ENCODE measurements around the gene ABHD5. TPM values are rescaled to one million over a fixed set of nuclear protein-coding genes. Genes with fewer than 3 reads are reported as not detected.

ABHD5 gene
- polyA plus RNA-seq, 1 of the 3 experiments (the other 2 are of a cell fraction) = 10.4 TPM

DNA sequence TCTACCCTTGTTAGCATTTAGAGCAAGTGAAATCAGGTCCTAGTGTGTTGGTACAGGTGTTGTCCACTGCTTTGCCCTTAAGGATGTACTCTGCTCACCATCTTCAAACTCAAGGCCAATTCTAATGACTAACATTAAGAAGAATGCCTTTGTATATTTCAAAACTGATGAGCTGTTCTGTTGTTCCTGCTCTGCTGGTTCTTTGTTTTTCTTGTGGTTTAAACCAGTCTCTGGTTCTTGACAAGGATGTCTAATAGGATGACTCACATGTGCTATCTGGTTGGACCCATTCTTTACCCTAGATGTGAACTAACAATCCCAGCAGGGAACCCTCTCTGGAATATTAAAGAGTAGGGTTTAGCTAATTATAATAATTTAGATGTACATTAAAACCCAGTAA, 17.3 kb downstream of the ABHD5 start:
- Histone ChIP-seq H3K9me2 (no peaks in the 10 kb centered on the region), H3K4me3 (ENCODE audit: low read depth in 2 of 2, low read length in 1 of 2) (no peak overlapping the region), H3K79me2 (ENCODE audit: insufficient read depth) (no peaks in the 10 kb centered on the region), H3K36me3 (replicated peaks in 1 of 2; ENCODE audit: control insufficient read depth in 1 of 2, insufficient read depth in 2 of 2, low read length in 1 of 2) (peaks cover 15 to 25% of the 10 kb centered on the region in 2 experiments), H3K4me1 (ENCODE audit: control insufficient read depth in 1 of 2, insufficient read depth in 2 of 2, low read depth in 1 of 2, low read length in 1 of 2) (peaks cover 0 to 15% of the 10 kb centered on the region in 2 experiments; a peak in 1 of 4 replicates), H3K27ac (ENCODE audit: low read depth in 2 of 2, low read length in 1 of 2) (peak overlapping the region in 1 of 2 experiments; percentile 56; a peak in 2 of 4 replicates), H3K27me3 (ENCODE audit: insufficient read depth) (no peaks in the 10 kb centered on the region), H4K20me1 (ENCODE audit: insufficient read depth) (no peaks in the 10 kb centered on the region), H3K9ac (no peak overlapping the region), H2AFZ (ENCODE audit: low read depth) (no peak overlapping the region), H3F3A (replicated peaks; ENCODE audit: insufficient read depth) (peaks cover 18% of the 10 kb centered on the region), H3K9me3 (no peaks in the 10 kb centered on the region), H3K4me2 (no peak overlapping the region)
- CTCF ChIA-PET = interaction anchor here (1.3 kb wide), 1 partner anchor 61 kb away, joined by 4 read pairs; no protein-coding TSS in a partner anchor
- DNase-seq = no peak
- TF ChIP-seq FOSL2 (IDR thresholded peaks at IDR 0.05; ENCODE audit: borderline replicate concordance, low read depth) (peak; percentile 96), JUND (IDR thresholded peaks at IDR 0.05) (peak; percentile 93), RAD21 (IDR thresholded peaks at IDR 0.05; ENCODE audit: low read length) (no peak), EZH2phosphoT487 (IDR thresholded peaks at IDR 0.05; ENCODE audit: borderline replicate concordance, low read depth) (no peak), TEAD4 (IDR thresholded peaks at IDR 0.05; ENCODE audit: borderline replicate concordance, insufficient read depth) (peak; percentile 78; the same call in 1 of the 2 replicates), RXRA (IDR thresholded peaks at IDR 0.05; ENCODE audit: borderline replicate concordance, low read depth) (peak; percentile 56), EP300 (IDR thresholded peaks at IDR 0.05; ENCODE audit: borderline replicate concordance in 1 of 2, low read depth in 1 of 2, low read length in 1 of 2) (peak in 1 of 2 experiments; percentile 82; a peak in 1 of 4 replicates), POLR2AphosphoS5 (IDR thresholded peaks at IDR 0.05; ENCODE audit: low read depth, low read length) (peak; percentile 32; the same call in 1 of the 2 replicates), TCF12 (IDR thresholded peaks at IDR 0.05) (peak; percentile 97), NFIC (IDR thresholded peaks at IDR 0.05; ENCODE audit: borderline replicate concordance) (peak; percentile 63; the same call in 1 of the 2 replicates)
- TF ChIP-seq, protein P1, sequence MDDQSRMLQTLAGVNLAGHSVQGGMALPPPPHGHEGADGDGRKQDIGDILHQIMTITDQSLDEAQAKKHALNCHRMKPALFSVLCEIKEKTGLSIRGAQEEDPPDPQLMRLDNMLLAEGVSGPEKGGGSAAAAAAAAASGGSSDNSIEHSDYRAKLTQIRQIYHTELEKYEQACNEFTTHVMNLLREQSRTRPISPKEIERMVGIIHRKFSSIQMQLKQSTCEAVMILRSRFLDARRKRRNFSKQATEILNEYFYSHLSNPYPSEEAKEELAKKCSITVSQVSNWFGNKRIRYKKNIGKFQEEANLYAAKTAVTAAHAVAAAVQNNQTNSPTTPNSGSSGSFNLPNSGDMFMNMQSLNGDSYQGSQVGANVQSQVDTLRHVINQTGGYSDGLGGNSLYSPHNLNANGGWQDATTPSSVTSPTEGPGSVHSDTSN (IDR thresholded peaks at IDR 0.05) = peak; percentile 88
- TF ChIP-seq, protein P2, sequence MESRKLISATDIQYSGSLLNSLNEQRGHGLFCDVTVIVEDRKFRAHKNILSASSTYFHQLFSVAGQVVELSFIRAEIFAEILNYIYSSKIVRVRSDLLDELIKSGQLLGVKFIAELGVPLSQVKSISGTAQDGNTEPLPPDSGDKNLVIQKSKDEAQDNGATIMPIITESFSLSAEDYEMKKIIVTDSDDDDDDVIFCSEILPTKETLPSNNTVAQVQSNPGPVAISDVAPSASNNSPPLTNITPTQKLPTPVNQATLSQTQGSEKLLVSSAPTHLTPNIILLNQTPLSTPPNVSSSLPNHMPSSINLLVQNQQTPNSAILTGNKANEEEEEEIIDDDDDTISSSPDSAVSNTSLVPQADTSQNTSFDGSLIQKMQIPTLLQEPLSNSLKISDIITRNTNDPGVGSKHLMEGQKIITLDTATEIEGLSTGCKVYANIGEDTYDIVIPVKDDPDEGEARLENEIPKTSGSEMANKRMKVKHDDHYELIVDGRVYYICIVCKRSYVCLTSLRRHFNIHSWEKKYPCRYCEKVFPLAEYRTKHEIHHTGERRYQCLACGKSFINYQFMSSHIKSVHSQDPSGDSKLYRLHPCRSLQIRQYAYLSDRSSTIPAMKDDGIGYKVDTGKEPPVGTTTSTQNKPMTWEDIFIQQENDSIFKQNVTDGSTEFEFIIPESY (IDR thresholded peaks at IDR 0.05; ENCODE audit: borderline replicate concordance, low read depth) = 0 out of 2 replicates have a peak, but pooled peaks have one; percentile 33
- TF ChIP-seq, protein P3, sequence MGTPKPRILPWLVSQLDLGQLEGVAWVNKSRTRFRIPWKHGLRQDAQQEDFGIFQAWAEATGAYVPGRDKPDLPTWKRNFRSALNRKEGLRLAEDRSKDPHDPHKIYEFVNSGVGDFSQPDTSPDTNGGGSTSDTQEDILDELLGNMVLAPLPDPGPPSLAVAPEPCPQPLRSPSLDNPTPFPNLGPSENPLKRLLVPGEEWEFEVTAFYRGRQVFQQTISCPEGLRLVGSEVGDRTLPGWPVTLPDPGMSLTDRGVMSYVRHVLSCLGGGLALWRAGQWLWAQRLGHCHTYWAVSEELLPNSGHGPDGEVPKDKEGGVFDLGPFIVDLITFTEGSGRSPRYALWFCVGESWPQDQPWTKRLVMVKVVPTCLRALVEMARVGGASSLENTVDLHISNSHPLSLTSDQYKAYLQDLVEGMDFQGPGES (IDR thresholded peaks at IDR 0.05; ENCODE audit: low read depth, low read length) = no peak
- TF ChIP-seq, protein P4, sequence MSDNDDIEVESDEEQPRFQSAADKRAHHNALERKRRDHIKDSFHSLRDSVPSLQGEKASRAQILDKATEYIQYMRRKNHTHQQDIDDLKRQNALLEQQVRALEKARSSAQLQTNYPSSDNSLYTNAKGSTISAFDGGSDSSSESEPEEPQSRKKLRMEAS (IDR thresholded peaks at IDR 0.05; ENCODE audit: low read depth) = peak; percentile 55; the same call in 1 of the 2 replicates
- POLR2A ChIA-PET = no interaction called here
